Fibroblast of skin of left biceps (primary cell): ENCODE measurements around the gene RMI2.

Experiments used
- DNase-seq, 2 experiments: peaks; one replicate each; pipeline ENCODE4 v3.0.0-alpha.2; 2013; ENCODE audit warnings: low read depth in 2 of 2

The RMI2 gene

GRCh38 chr16:11328172-11329070 lies 16.8 kb upstream of the RMI2 start:
- DNase-seq = peak; percentile 77 to 78

GRCh38 chr16:11329071-11329491 lies 16.2 kb upstream of the RMI2 start:
- no peak for DNase-seq

GRCh38 chr16:11329891-11330290 lies 15.4 kb upstream of the RMI2 start:
- no peak for DNase-seq

- DNase-seq = no peak
Measured at GRCh38 chr16:11330526-11331237, 14.6 kb upstream of the RMI2 start.

GRCh38 chr16:11331967-11332366 lies 13.3 kb upstream of the RMI2 start:
- DNase-seq = no peak

GRCh38 chr16:11333010-11333409 lies 12.2 kb upstream of the RMI2 start:
- no peak for DNase-seq

- no peak for DNase-seq
Measured at GRCh38 chr16:11333702-11334101, 11.6 kb upstream of the RMI2 start.

- no peak for DNase-seq
Measured at GRCh38 chr16:11334831-11335404, 10.3 kb upstream of the RMI2 start.

- DNase-seq = no peak
Measured at GRCh38 chr16:11339075-11339474, 6.2 kb upstream of the RMI2 start.

- DNase-seq = no peak
Measured at GRCh38 chr16:11340710-11341109, 4.5 kb upstream of the RMI2 start.

GRCh38 chr16:11341371-11341770 lies 3.9 kb upstream of the RMI2 start:
- no peak for DNase-seq

- no peak for DNase-seq
Measured at GRCh38 chr16:11342021-11342855, 3.0 kb upstream of the RMI2 start.

GRCh38 chr16:11346700-11347319 lies 1.6 kb downstream of the RMI2 start:
- no peak for DNase-seq

GRCh38 chr16:11347831-11348230 lies 2.6 kb downstream of the RMI2 start:
- no peak for DNase-seq

- no peak for DNase-seq
Measured at GRCh38 chr16:11348737-11349598, 3.7 kb downstream of the RMI2 start.

- DNase-seq = no peak
Measured at GRCh38 chr16:11349599-11350276, 4.5 kb downstream of the RMI2 start.

GRCh38 chr16:11350519-11350918 lies 5.3 kb downstream of the RMI2 start:
- DNase-seq = no peak

- DNase-seq = peak; percentile 71 to 78
Measured at GRCh38 chr16:11350921-11351335, 5.7 kb downstream of the RMI2 start.

GRCh38 chr16:11353158-11353557 lies 7.9 kb downstream of the RMI2 start:
- no peak for DNase-seq

GRCh38 chr16:11354407-11354732 lies 9.1 kb downstream of the RMI2 start:
- DNase-seq = no peak
